Fibroblast of gingiva (primary cell): Measurements from ENCODE around the gene FOXJ1.

ENCODE experiments used
- DNase-seq: peaks from one replicate; pipeline ENCODE4 v3.0.0-alpha.2; 2011; ENCODE audit warnings: low read depth

FOXJ1 gene

DNA sequence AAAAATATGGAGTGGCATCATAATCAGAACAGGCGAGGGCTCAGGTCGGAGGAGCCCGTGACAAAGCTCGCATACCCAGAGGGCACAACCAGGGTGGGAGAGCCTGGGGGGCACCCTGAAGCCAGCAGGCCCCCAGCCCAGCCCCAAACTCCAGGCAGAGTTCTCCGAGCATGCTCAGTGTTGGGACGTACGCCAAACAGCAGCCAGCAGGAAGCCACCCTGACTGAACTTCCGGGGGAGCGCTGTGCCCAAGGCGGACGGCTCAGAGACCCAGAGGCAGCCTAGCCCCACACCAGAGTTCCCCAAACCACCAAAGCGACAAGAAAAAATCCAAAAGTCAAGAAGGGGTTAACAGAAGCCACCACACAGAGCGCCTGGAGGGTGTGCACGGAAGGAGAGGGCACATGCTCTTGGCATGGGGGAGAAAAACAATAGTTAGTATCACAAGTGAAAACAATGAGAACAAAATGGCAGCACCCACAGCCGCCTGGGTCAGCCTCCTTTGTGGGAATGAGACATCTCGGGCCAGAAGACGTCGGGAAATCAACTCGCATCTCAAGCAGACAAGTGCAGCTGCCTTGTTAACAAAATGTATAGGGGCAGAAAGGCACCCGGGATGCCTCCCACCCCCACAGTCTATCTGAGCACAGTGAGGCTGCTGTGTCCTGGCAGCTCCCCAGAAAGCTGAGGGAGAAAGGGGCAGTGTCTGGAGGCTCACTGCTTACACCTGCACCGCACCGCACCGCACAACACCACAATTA is 49.3 kb downstream of the FOXJ1 start:
- no peak for DNase-seq

DNA sequence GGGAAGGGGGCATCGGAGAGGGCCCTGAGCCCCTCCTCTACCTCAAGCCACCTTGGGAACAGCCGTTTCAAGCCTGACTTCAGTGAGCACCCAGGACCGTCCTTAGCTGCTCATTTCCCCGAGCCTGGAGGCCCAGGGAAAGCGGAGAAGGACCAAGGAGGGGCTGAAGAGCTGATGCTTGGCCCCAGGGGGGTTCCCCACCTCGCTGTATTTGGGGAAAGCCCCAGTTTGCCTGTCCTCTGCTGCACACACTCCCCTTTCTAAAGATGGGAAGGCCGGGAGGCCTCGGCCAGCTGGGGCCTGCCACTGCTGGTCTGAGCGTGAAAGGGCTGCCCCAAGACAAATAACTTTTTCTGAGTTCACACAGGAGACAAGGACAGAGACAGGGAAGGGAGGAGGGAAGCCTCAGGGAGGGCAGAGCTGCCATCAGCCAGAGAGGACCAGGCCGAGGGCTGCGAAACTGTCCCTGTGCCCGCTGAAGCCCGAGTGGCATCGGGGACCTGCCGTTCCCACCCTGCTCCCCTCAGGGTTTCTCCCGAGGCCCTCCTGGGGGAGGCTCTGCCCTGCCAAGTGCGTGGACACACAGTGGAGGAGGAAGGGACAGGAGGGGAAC is 50.4 kb downstream of the FOXJ1 start:
- no peak for DNase-seq

DNA sequence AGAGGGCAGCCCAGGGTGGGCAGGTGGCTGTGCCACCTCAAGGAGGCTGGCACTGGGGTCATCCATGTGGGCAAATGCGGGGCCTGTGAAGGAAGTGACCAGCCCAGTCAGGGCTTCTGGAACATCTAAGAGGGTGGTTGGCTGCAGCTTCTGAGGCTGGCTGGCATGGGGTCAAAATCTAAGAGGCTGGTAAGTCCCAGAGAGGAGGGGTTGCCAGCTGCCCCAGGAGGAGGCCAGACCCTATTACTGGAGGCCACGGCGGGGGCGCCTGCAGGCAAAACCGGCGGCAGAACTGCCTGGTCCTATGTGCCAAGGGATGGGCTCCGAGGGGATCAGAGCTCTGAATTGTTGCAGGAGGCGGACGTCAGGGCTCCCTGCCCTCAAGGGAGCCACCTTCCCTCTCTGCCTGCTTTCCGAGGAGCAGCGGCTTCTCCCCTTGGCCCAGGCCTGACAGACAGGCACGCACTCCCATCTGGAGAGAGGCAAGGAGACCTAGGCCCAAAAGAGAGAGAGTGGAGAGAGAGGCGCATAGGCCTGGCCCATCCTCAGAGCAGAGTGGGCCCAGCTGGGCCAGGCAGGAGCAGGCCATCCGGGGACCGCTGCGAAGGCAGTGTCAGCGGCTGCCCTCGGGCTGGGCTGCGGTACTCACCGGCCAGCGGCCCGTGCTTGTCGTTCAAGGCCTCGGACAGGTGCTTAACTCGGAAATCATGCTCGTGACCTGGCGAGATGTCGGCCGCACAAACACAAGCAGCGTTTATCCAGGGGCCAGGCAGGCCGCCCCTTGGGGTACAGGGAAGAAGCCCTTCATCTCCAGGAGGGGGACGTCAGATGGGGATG is 51.1 kb downstream of the FOXJ1 start:
- no peak for DNase-seq

- DNase-seq, result no peak
These were observed 52.0 kb downstream of the FOXJ1 start for GRCh38 chr17:76088868-76089576.

- no peak for DNase-seq
These were observed 52.8 kb downstream of the FOXJ1 start for GRCh38 chr17:76088041-76088867.

DNA sequence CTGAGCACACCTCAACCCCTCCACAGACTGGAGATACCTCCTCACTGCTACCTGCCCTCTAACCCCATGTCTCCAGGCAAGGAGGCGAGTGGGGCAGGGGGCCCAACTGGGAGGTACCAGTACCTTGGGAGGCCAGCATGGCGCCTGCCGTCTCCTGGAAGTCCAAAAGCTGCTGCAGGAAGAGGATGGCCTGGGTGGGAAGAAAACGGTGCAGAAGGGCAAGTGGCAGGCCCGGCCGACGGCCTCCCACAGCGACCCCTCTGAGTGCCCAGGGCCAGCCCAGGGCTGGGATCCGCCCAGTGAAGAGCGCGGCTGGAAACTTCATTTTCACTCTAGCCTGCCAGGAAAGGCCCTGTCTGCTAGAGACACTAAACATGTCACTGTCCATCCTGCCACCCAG is 53.5 kb downstream of the FOXJ1 start:
- DNase-seq, result no peak

- DNase-seq, result no peak
These were observed 54.7 kb downstream of the FOXJ1 start for GRCh38 chr17:76086384-76086783.
